ENCODE measurements around the gene MOB3A. TPM values are rescaled to one million over a fixed set of nuclear protein-coding genes. Genes with fewer than 3 reads are reported as not detected.

Gene MOB3A
- polyA plus RNA-seq, 1 donor: 20.8 TPM

GRCh38 chr19:2056837-2057192, 39.3 kb downstream of the MOB3A start:
- Histone ChIP-seq H3K27ac (ENCODE audit: low read length) (peak overlapping the region; percentile 12), H3K9me3 (ENCODE audit: control insufficient read depth, low read depth, low read length) (no peaks in the 10 kb centered on the region), H3K4me1 (ENCODE audit: control insufficient read depth, insufficient read depth, low read length) (peaks cover 41% of the 10 kb centered on the region), H3K36me3 (ENCODE audit: control insufficient read depth, insufficient read depth, low read length) (no peaks in the 10 kb centered on the region), H3K4me3 (ENCODE audit: low read length) (no peak overlapping the region), H3K27me3 (ENCODE audit: control insufficient read depth, insufficient read depth, low read length) (no peaks in the 10 kb centered on the region)
- DNase-seq: no peak
- no CpG with 5 or more reads among the region's 5 CpGs for WGBS (ENCODE audit: insufficient coverage, low lambda C conversion rate)

GRCh38 chr19:2055931-2056836, 39.9 kb downstream of the MOB3A start:
- Histone ChIP-seq H3K4me1 (ENCODE audit: control insufficient read depth, insufficient read depth, low read length) (peaks cover 45% of the 10 kb centered on the region), H3K9me3 (ENCODE audit: control insufficient read depth, low read depth, low read length) (no peaks in the 10 kb centered on the region), H3K27ac (ENCODE audit: low read length) (peak overlapping the region; percentile 54), H3K27me3 (ENCODE audit: control insufficient read depth, insufficient read depth, low read length) (no peaks in the 10 kb centered on the region), H3K4me3 (ENCODE audit: low read length) (no peak overlapping the region), H3K36me3 (ENCODE audit: control insufficient read depth, insufficient read depth, low read length) (no peaks in the 10 kb centered on the region)
- peak; percentile 54 to 69 for DNase-seq
- no CpG with 5 or more reads among the region's 22 CpGs for WGBS (ENCODE audit: insufficient coverage, low lambda C conversion rate)

GRCh38 chr19:2054763-2055162, 41.4 kb downstream of the MOB3A start:
- H3K36me3 ChIP-seq (ENCODE audit: control insufficient read depth, insufficient read depth, low read length): no peaks in the 10 kb centered on the region
- no peaks in the 10 kb centered on the region for H3K9me3 ChIP-seq (ENCODE audit: control insufficient read depth, low read depth, low read length)
- no peaks in the 10 kb centered on the region for H3K27me3 ChIP-seq (ENCODE audit: control insufficient read depth, insufficient read depth, low read length)
- H3K4me1 ChIP-seq (ENCODE audit: control insufficient read depth, insufficient read depth, low read length): peaks cover 35% of the 10 kb centered on the region
- no peak overlapping the region for H3K4me3 ChIP-seq (ENCODE audit: low read length)
- no peak for DNase-seq
- no CpG with 5 or more reads among the region's 8 CpGs for WGBS (ENCODE audit: insufficient coverage, low lambda C conversion rate)
- H3K27ac ChIP-seq (ENCODE audit: low read length): no peak overlapping the region

- no peak overlapping the region for H3K27ac ChIP-seq (ENCODE audit: low read length)
- no peaks in the 10 kb centered on the region for H3K9me3 ChIP-seq (ENCODE audit: control insufficient read depth, low read depth, low read length)
- peaks cover 5% of the 10 kb centered on the region for H3K36me3 ChIP-seq (ENCODE audit: control insufficient read depth, insufficient read depth, low read length)
- DNase-seq: no peak
- no CpG with 5 or more reads among the region's 24 CpGs for WGBS (ENCODE audit: insufficient coverage, low lambda C conversion rate)
- H3K27me3 ChIP-seq (ENCODE audit: control insufficient read depth, insufficient read depth, low read length): no peaks in the 10 kb centered on the region
- no peak overlapping the region for H3K4me3 ChIP-seq (ENCODE audit: low read length)
- H3K4me1 ChIP-seq (ENCODE audit: control insufficient read depth, insufficient read depth, low read length): peaks cover 35% of the 10 kb centered on the region
These were observed 42.3 kb downstream of the MOB3A start for GRCh38 chr19:2053601-2054389.

GRCh38 chr19:2051773-2052704, 44.1 kb downstream of the MOB3A start:
- peak overlapping the region; percentile 64 for H3K27ac ChIP-seq (ENCODE audit: low read length)
- peaks cover 50% of the 10 kb centered on the region for H3K4me1 ChIP-seq (ENCODE audit: control insufficient read depth, insufficient read depth, low read length)
- H3K9me3 ChIP-seq (ENCODE audit: control insufficient read depth, low read depth, low read length): no peaks in the 10 kb centered on the region
- peak in 1 of 2 donors; percentile 37 for DNase-seq
- peak overlapping the region; percentile 46 for H3K4me3 ChIP-seq (ENCODE audit: low read length)
- no peaks in the 10 kb centered on the region for H3K27me3 ChIP-seq (ENCODE audit: control insufficient read depth, insufficient read depth, low read length)
- H3K36me3 ChIP-seq (ENCODE audit: control insufficient read depth, insufficient read depth, low read length): peaks cover 22% of the 10 kb centered on the region
- WGBS (ENCODE audit: insufficient coverage, low lambda C conversion rate): no CpG with 5 or more reads among the region's 18 CpGs

- H3K36me3 ChIP-seq (ENCODE audit: control insufficient read depth, insufficient read depth, low read length): peaks cover 30% of the 10 kb centered on the region
- peak within 1 kb of the TSS; percentile 99 for H3K4me3 ChIP-seq (ENCODE audit: low read length)
- DNase-seq: peak; percentile 84 to 87
- peaks cover 47% of the 10 kb centered on the region for H3K4me1 ChIP-seq (ENCODE audit: control insufficient read depth, insufficient read depth, low read length)
- H3K27ac ChIP-seq (ENCODE audit: low read length): peak within 1 kb of the TSS; percentile 97
- no peaks in the 10 kb centered on the region for H3K27me3 ChIP-seq (ENCODE audit: control insufficient read depth, insufficient read depth, low read length)
- WGBS (ENCODE audit: insufficient coverage, low lambda C conversion rate): no CpG with 5 or more reads among the region's 93 CpGs
- no peaks in the 10 kb centered on the region for H3K9me3 ChIP-seq (ENCODE audit: control insufficient read depth, low read depth, low read length)
These were observed 44.9 kb downstream of the MOB3A start, which contains the start of gene MKNK2 for GRCh38 chr19:2050991-2051772. Gene MKNK2, minus strand, starts transcription at chr19:2051244. Its CDS starts 393 bp downstream, at chr19:2050851.

- no peak for DNase-seq
- Histone ChIP-seq H3K36me3 (ENCODE audit: control insufficient read depth, insufficient read depth, low read length) (peaks cover 38% of the 10 kb centered on the region), H3K9me3 (ENCODE audit: control insufficient read depth, low read depth, low read length) (no peaks in the 10 kb centered on the region), H3K4me1 (ENCODE audit: control insufficient read depth, insufficient read depth, low read length) (peaks cover 45% of the 10 kb centered on the region), H3K4me3 (ENCODE audit: low read length) (peak overlapping the region; percentile 99), H3K27me3 (ENCODE audit: control insufficient read depth, insufficient read depth, low read length) (no peaks in the 10 kb centered on the region), H3K27ac (ENCODE audit: low read length) (peak overlapping the region; percentile 97)
- no CpG with 5 or more reads among the region's 49 CpGs for WGBS (ENCODE audit: insufficient coverage, low lambda C conversion rate)
These were observed 45.7 kb downstream of the MOB3A start for GRCh38 chr19:2050349-2050990.

GRCh38 chr19:2049741-2050348, 46.3 kb downstream of the MOB3A start:
- H3K36me3 ChIP-seq (ENCODE audit: control insufficient read depth, insufficient read depth, low read length): peaks cover 44% of the 10 kb centered on the region
- H3K27me3 ChIP-seq (ENCODE audit: control insufficient read depth, insufficient read depth, low read length): no peaks in the 10 kb centered on the region
- H3K9me3 ChIP-seq (ENCODE audit: control insufficient read depth, low read depth, low read length): no peaks in the 10 kb centered on the region
- H3K4me3 ChIP-seq (ENCODE audit: low read length): peak overlapping the region; percentile 99
- peak; percentile 81 to 90 for DNase-seq
- no CpG with 5 or more reads among the region's 16 CpGs for WGBS (ENCODE audit: insufficient coverage, low lambda C conversion rate)
- H3K27ac ChIP-seq (ENCODE audit: low read length): peak overlapping the region; percentile 97
- H3K4me1 ChIP-seq (ENCODE audit: control insufficient read depth, insufficient read depth, low read length): peaks cover 44% of the 10 kb centered on the region
